Fibroblast of upper back skin (primary cell): ENCODE results near the gene SEC23B.
"Not testable (repeated sequence)": the region's sequence is repeated elsewhere in the genome, so short reads cannot be mapped to it uniquely, and the experiment has no call there.

Experiments
- DNase-seq: peaks from one replicate; pipeline ENCODE4 v3.0.0-alpha.2; 2013

Gene SEC23B

DNA sequence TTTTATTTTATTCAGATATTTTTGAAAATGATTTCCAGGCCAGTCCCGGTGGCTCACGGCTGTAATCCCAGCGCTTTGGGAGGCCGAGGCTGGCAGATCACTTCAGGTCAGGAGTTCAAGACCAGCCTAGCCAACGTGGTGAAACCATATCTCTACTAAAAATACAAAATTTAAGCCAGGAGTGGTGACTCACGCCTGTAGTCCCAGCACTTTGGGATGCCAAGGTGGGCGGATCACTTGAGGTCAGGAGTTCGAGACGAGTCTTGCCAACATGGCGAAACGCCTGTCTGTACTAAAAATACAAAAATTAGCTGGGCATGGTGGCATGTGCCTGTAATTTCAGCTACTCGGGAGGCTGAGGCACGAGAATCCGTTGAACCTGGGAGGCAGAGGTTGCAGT lies 19.0 kb downstream of the SEC23B start:
- DNase-seq = not testable (repeated sequence)

- no peak for DNase-seq
Measured at GRCh38 chr20:18527339-18527738, 19.6 kb downstream of the SEC23B start.

DNA sequence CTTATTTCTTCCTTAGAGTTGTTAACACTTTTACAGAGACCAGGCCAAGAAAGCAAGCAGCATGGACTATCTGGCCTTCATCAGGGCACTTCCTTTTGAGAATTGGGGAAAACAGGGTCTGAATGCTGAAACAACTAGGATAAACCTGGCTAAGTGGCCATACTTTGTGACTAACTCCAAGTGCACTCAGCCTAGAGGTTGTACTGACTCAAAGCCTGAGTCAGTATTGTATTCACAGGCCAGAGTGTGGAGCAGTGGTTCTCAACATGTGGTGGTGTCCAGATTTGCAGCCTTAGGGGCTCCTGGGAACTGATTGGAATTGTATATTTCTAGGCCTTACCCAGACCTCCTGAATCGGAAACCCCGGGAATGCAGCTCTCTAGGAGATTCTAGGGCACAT lies 20.1 kb downstream of the SEC23B start:
- DNase-seq = peak; percentile 10

- no peak for DNase-seq
Measured at GRCh38 chr20:18529041-18529440, 21.3 kb downstream of the SEC23B start.

- DNase-seq = no peak
Measured at GRCh38 chr20:18532626-18533025, 24.9 kb downstream of the SEC23B start.

- no peak for DNase-seq
Measured at GRCh38 chr20:18533491-18533890, 25.8 kb downstream of the SEC23B start.

DNA sequence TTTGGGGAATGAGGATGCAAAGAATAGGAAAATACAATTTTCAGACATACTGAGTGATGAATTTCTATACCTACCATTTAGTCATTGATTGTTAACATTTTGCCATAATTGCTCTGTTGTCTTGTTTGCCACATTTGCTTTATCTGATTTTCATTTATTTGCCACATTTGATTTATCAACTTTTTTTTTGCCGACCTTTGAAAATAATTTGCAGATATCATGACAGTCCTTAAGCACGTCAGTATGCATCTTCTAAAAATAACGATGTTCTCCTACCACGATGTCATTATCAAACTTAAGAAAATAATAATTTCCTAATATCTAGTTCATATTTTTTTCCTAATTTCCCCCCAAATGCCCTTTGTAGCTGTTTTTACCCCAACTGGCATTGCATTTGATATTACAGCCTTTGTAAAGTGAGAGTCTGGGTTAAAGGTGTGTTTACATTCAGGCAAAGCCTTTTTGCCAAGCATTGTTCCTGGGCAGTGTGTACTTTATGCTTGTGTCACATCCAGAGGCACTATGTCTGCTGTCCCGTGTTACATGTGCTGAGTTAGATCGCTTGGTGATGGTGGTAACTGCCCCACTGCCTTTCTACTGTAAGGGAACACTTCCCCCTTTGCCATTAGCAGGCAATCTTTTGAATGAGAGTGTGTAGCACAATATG lies 26.4 kb downstream of the SEC23B start:
- DNase-seq = no peak

DNA sequence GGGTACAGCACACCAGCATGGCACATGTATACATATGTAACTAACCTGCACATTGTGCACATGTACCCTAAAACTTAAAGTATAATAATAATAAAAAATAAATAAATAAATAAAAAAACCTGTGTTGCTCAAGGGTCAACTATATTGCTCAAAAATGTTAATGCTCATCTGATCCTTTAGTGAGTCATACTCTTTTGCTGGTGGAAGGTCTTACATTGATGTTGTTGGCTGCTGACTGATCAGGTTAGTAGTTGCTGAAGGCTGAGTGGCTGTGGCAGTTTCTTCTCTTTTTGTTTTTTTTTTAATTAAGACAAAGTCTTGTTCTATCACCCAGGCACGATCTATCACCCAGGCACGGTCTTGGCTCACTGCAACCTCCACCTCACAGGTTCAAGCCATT lies 29.9 kb downstream of the SEC23B start:
- no peak for DNase-seq

DNA sequence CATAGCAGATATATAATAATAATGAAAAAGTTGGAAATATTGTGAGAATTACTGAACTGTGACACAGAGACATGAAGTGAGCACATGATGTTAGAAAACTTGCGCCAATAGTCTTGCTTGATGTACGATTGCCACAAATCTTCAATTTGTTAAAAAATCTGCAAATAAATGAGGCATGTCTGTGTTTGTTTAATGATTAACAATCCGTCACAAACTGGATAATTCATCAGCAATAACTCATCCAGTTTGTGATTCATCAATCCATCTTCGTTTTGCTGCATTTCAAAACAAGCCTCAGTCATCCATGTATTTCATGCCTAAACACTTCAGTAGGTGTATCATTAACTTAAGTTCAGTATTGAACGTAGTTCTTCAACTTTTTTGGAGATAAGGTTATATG lies 34.0 kb downstream of the SEC23B start:
- DNase-seq = no peak

DNA sequence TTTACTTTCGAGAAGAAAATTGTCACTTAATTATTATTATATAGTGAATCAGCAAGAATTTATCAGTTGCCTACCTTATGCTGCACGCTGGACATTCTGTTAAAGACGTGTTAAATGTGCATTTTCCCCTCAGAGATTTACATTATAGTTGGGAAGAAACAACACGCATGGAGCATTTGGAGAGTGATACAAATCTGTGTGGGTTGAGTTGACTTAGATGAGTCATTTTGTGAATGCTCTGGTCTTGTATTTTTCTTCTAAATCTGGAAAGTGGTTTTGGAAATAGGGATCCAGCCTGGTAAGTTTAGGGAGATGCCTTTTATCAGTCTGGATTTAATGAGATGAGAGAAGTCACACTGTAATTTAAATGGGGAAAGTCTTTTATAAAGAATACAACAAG lies 35.5 kb downstream of the SEC23B start:
- no peak for DNase-seq

DNA sequence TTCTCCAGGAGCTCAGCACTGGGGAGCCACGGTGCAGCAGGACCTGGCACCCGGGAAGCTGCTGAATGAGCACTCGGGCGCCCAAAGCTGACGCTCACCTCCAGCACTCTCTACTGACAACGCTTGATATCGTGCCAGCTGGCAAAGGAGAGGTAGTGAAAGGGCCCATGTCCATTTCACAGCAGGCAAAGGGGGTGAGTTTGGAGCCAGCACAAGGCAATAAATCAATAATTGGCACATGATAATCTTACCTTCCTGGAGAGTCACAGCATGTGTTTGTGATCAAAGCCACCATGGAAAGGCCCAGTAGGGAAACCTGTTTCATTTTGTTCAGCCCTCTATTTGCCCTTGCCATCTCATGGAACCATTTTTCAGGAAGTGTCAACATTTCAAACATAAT lies 36.2 kb downstream of the SEC23B start:
- DNase-seq = no peak

GRCh38 chr20:18545566-18545965 lies 37.8 kb downstream of the SEC23B start:
- no peak for DNase-seq

DNA sequence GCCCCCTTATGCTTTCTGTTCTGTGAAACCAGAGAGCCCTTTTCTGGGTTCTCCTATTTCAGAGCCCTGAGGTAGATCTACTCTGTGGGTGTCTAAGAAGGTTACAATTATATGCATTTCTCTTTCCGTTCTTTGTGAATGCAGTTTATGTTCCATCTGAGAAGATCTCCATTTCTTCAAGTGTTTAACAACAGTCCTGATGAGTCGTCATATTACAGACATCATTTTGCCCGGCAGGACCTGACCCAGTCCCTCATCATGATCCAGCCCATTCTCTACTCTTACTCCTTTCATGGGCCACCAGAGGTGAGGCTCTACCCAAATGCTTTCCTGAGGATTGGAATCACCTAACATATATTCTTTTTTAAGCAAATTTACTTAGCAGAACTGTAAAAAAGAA lies 40.7 kb downstream of the SEC23B start:
- no peak for DNase-seq

GRCh38 chr20:18553746-18554145 lies 46.0 kb downstream of the SEC23B start:
- DNase-seq = no peak

- DNase-seq = peak; percentile 87
Measured at GRCh38 chr20:18566892-18567738, 59.4 kb downstream of the SEC23B start, which contains the start of gene SMIM26. Gene SMIM26, plus strand, starts transcription at chr20:18567432. Its CDS starts 47 bp downstream, at chr20:18567479.

GRCh38 chr20:18567739-18568091 lies 60.0 kb downstream of the SEC23B start:
- DNase-seq = no peak

- DNase-seq = no peak
Measured at GRCh38 chr20:18571009-18571408, 63.3 kb downstream of the SEC23B start.

DNA sequence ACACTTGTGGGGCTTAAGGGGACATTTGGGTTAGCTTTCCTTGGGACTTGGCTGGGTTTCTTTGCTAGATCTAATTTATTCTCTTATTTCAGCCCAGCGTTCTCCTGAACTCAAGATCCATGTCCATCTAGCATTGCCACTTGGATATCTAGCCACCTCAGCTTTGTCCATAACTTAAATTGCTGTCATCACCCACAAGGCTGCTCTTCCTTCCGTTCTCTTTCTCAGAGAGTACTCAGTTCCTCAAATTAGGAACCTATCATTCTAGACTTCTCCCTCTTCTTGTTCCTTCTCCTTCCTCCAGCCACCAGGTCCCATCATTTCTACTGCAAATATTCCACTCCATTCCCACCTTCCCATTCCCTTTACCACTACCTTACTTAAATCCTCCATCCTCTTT lies 63.8 kb downstream of the SEC23B start:
- no peak for DNase-seq

DNA sequence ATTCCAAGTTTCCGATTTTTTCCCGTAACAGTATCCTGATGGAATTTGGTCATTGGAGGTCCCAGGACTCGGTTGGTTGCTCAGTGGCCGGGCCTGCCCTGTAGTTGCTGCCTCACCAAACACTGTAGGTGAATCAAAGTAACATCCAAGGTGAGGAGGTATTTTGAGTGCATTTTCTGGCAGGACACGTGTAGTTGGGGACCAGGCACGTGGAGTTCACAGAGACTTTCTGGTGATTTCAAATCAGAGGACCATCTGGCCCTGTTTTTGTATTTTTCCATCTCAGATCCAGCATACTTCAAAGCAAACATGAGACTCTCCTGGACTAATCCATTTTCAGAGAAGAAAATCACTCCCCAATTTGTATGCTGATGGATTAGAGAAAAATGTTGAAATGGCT lies 70.2 kb downstream of the SEC23B start:
- DNase-seq = no peak

GRCh38 chr20:18578581-18578980 lies 70.8 kb downstream of the SEC23B start:
- DNase-seq = no peak

- DNase-seq = no peak
Measured at GRCh38 chr20:18580012-18580411, 72.3 kb downstream of the SEC23B start.

- peak; percentile 93 for DNase-seq
Measured at GRCh38 chr20:18585134-18585533, 77.4 kb downstream of the SEC23B start.

- DNase-seq = peak; percentile 85
Measured at GRCh38 chr20:18587665-18588573, 80.2 kb downstream of the SEC23B start, which contains the start of gene DTD1. Gene DTD1, plus strand, starts transcription at chr20:18588054. Its CDS starts 19 bp downstream, at chr20:18588073.
